H1 (cell line): ENCODE results near the gene ZSCAN16. TPM values are rescaled to one million over a fixed set of nuclear protein-coding genes. Genes with fewer than 3 reads are reported as not detected.

Source experiments
- EGR1 ChIP-seq: IDR thresholded peaks from 2 replicates; pipeline ENCODE4 v1.6.1; 2011; ENCODE audit warnings: low read depth, low read length, borderline replicate concordance
- GABPA ChIP-seq: IDR thresholded peaks from 2 replicates; pipeline ENCODE4 v1.6.1; 2011; ENCODE audit warnings: mild to moderate bottlenecking, low read length, moderate library complexity, borderline replicate concordance; ENCODE audit not compliant: insufficient read depth
- HDAC6 ChIP-seq: IDR thresholded peaks from one replicate; pipeline ENCODE4 v1.7.1; 2012; ENCODE audit warnings: low read depth, mild to moderate bottlenecking, inconsistent platforms, low read length, moderate library complexity
- POLR2A ChIP-seq, 2 experiments: IDR thresholded peaks; 1 replicate in 1 of 2; 2 replicates in 1 of 2; pipeline ENCODE4 v1.6.1; 2011; ENCODE audit warnings: low read depth in 2 of 2, low read length in 2 of 2, mild to moderate bottlenecking in 2 of 2; ENCODE audit errors: control extremely low read depth in 1 of 2
- POU5F1 ChIP-seq: IDR thresholded peaks from 2 replicates; pipeline ENCODE4 v1.6.1; 2011; ENCODE audit warnings: low read depth, mild to moderate bottlenecking, low read length, moderate library complexity
- RAD21 ChIP-seq, 2 experiments: IDR thresholded peaks in 1 of 2; conservative IDR thresholded peaks in 1 of 2; 2 replicates each; pipeline ENCODE4 v1.6.1; 2011; ENCODE audit warnings: low read depth in 2 of 2, low read length in 2 of 2, improper control_type of control experiment in 1 of 2, inconsistent platforms in 1 of 2, mild to moderate bottlenecking in 1 of 2, moderate library complexity in 1 of 2
- SIN3A ChIP-seq, 2 experiments: IDR thresholded peaks in 1 of 2; conservative IDR thresholded peaks in 1 of 2; 2 replicates each; pipeline ENCODE4 v1.6.1; 2011 to 2012; ENCODE audit warnings: low read length in 2 of 2, improper control_type of control experiment in 1 of 2, low read depth in 1 of 2, mild to moderate bottlenecking in 1 of 2
- SIX5 ChIP-seq: IDR thresholded peaks from 2 replicates; pipeline ENCODE4 v1.6.1; 2011; ENCODE audit warnings: mild to moderate bottlenecking, low read depth, low read length
- SP4 ChIP-seq: IDR thresholded peaks from 2 replicates; pipeline ENCODE4 v1.6.1; 2012; ENCODE audit warnings: low read length, inconsistent platforms
- SUZ12 ChIP-seq: fragments of 200-600 bp; sonication (generic); IDR thresholded peaks from 2 replicates; pipeline ENCODE4 v1.6.1; 2012; ENCODE audit warnings: mild to moderate bottlenecking, inconsistent platforms, low read length, moderate library complexity, mixed read lengths
- TAF7 ChIP-seq: optimal IDR thresholded peaks from 2 replicates; pipeline ENCODE3; 2011; ENCODE audit warnings: low read depth, mild to moderate bottlenecking, inconsistent platforms, low read length, moderate library complexity, borderline replicate concordance
- TBP ChIP-seq: IDR thresholded peaks from 2 replicates; pipeline ENCODE4 v1.6.1; 2011; ENCODE audit warnings: low read depth, low read length, improper control_type of control experiment
- TEAD4 ChIP-seq: IDR thresholded peaks from 2 replicates; pipeline ENCODE4 v1.6.1; 2012; ENCODE audit warnings: low read depth, low read length, inconsistent platforms, mixed read lengths
- YY1 ChIP-seq: IDR thresholded peaks from 2 replicates; pipeline ENCODE4 v1.6.1; 2011; ENCODE audit warnings: low read depth, mild to moderate bottlenecking, low read length
- ZNF274 ChIP-seq: IDR thresholded peaks from 2 replicates; pipeline ENCODE4 v1.7.0; 2012; ENCODE audit warnings: low read length, borderline replicate concordance; ENCODE audit errors: extremely low read depth
- polyA plus RNA-seq, 7 experiments: library from polyadenylated mRNA; depleted of rRNA in 3 of 7; stranded (reverse) in 5 of 7; unstranded in 2 of 7; fragments of >200 nt in 5 of 7; fragments of 200-250 nt in 2 of 7; gene quantifications; 1 replicate in 5 of 7; 2 replicates in 1 of 7; 4 replicates in 1 of 7; pipeline versions ENCODE4 v1.2.1 to v1.2.3, GENCODE V29; 2011 to 2013; ENCODE audit warnings: missing spikeins in 2 of 7, mixed read lengths in 2 of 7
- total RNA-seq: library from RNA; stranded (reverse); fragmentation: NEBNext Ultra II Directional; extraction: Animal tissue kit (Norgen Biotek cat#: 25700); gene quantifications from 2 replicates; pipeline ENCODE4 v1.2.1, GENCODE V29; 2021
- TF ChIP-seq, protein P1 (sequence below), 3 experiments: IDR thresholded peaks; 1 replicate in 2 of 3; 2 replicates in 1 of 3; pipeline versions ENCODE4 v1.5.1 to v1.6.1; 2011; ENCODE audit warnings: low read length in 3 of 3, mild to moderate bottlenecking in 3 of 3, inconsistent platforms in 2 of 3, low read depth in 1 of 3, moderate library complexity in 1 of 3; ENCODE audit not compliant: insufficient read depth in 1 of 3; ENCODE audit errors: control extremely low read depth in 1 of 3
- TF ChIP-seq, protein P2 (sequence below): IDR thresholded peaks from 2 replicates; pipeline ENCODE4 v1.6.1; 2011; ENCODE audit warnings: low read depth, mild to moderate bottlenecking, low read length; ENCODE audit not compliant: insufficient read depth

The ZSCAN16 gene
- total and polyA plus RNA-seq, 2 of the 8 experiments (the other 6 are each of a cell fraction or from before 2014, with no cell fraction given): 3.6 to 9.4 TPM

DNA sequence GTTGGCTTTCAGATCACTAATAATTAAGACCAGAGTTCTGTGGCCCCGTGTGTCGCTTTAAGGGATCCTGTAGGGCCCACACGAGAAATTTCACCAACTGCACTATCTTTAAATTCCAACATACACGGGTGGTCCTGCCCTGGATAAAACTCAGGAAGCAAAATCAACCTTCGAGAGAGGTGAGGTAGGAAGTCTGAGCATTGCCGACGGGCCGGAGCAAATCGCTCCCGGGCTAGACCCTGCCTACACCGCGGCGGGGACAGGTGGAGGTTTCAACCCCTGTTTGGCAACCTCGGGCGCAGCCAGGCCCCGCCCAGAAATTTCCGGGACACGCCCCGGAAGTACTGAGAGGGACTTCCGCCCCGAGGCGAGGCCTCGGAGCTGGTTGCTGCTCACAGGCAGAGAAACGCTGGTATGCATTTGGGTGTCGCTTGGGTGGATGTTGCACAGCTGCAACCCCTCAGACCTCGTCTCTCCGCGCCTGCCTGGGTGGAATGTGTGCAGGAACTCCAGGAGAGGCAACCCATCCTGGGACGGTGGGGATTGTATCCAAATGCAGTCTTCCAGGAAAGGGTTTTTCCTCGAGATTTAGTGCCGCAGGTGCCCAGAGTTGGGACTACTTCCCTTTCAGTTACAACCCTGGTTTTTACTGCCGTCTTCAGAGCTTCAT lies 37.1 kb downstream of the ZSCAN16 start (continued):
- TF ChIP-seq, protein P1, sequence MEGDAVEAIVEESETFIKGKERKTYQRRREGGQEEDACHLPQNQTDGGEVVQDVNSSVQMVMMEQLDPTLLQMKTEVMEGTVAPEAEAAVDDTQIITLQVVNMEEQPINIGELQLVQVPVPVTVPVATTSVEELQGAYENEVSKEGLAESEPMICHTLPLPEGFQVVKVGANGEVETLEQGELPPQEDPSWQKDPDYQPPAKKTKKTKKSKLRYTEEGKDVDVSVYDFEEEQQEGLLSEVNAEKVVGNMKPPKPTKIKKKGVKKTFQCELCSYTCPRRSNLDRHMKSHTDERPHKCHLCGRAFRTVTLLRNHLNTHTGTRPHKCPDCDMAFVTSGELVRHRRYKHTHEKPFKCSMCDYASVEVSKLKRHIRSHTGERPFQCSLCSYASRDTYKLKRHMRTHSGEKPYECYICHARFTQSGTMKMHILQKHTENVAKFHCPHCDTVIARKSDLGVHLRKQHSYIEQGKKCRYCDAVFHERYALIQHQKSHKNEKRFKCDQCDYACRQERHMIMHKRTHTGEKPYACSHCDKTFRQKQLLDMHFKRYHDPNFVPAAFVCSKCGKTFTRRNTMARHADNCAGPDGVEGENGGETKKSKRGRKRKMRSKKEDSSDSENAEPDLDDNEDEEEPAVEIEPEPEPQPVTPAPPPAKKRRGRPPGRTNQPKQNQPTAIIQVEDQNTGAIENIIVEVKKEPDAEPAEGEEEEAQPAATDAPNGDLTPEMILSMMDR (IDR thresholded peaks at IDR 0.05; ENCODE audit: control extremely low read depth in 1 of 3, insufficient read depth in 1 of 3, low read depth in 1 of 3, low read length in 3 of 3): no peak
- TF ChIP-seq EGR1 (no peak), YY1 (no peak), SIX5 (no peak), ZNF274 (no peak), TAF7 (no peak), SIN3A (conservative IDR thresholded peaks at IDR 0.05 in 1 of 2, IDR thresholded peaks at IDR 0.05 in 1 of 2; ENCODE audit: low read depth in 1 of 2, low read length in 2 of 2) (peak in 1 of 2 experiments; percentile 44; a peak in 1 of 4 replicates), RAD21 (IDR thresholded peaks at IDR 0.05 in 1 of 2, conservative IDR thresholded peaks at IDR 0.05 in 1 of 2; ENCODE audit: low read depth in 2 of 2, low read length in 2 of 2) (no peak; a peak in 2 of 4 replicates), TBP (peak; percentile 76), HDAC6 (no peak), SUZ12 (no peak), SP4 (0 out of 2 replicates have a peak, but pooled peaks have one; percentile 70), POLR2A (IDR thresholded peaks at IDR 0.05; ENCODE audit: control extremely low read depth in 1 of 2, low read depth in 2 of 2, low read length in 2 of 2) (peak; percentile 86 to 90), POU5F1 (no peak), TEAD4 (peak; percentile 79), GABPA (peak; percentile 92)
- TF ChIP-seq, protein P2, sequence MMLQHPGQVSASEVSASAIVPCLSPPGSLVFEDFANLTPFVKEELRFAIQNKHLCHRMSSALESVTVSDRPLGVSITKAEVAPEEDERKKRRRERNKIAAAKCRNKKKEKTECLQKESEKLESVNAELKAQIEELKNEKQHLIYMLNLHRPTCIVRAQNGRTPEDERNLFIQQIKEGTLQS: no peak
